ENCODE results near the gene TCHP. TPM values are rescaled to one million over a fixed set of nuclear protein-coding genes. Genes with fewer than 3 reads are reported as not detected.
A peak's percentile ranks its signal among the peaks of the same experiment; 100 is the strongest.

Gene TCHP
- total RNA-seq, 1 donor = 11.5 TPM

DNA sequence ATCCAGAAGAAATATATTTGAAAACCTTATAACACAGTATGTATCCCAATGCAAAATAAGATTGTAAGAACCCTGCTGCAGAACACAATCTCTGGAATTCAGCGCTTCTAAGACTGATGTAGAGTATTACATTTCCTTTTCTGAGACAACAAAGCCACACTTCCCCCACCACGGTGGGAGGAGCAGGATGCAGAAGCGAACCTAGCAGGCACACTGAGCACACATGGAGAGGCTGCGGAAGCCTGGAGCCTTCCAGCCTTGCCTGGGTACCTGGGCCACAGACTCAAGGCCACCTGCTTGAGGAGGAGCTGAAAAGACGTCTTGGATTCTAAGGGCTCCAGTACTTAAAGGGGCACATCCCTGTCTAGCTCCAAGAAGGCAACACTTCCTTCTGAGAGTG lies 46.4 kb downstream of the TCHP start:
- no peak for TF ChIP-seq CTCF (IDR thresholded peaks at IDR 0.05; ENCODE audit: insufficient read depth, low read length)
- H3K4me3 ChIP-seq (ENCODE audit: low read depth, low read length) = no peak overlapping the region
- DNase-seq (ENCODE audit: low read depth) = peak; percentile 29

DNA sequence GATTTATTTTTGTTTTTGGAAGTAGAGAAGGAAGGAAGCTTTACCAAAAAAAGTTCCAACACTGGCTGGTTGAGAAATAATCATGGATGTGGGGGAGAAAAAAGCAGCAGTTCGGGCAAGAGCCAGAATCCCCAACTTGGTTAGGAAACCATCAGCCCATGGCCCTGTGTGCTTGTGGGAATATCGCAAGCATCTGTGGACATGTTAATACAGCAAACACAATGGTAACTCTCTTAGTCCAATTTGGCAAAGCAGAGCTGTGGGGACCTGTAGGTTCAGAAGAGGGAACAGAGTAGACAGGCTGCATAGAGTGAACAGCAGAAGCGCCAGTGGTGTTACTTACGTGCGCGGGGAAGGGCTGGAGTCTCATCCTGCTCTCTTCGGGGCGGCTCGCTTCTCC lies 46.8 kb downstream of the TCHP start:
- no peak for TF ChIP-seq CTCF (IDR thresholded peaks at IDR 0.05; ENCODE audit: insufficient read depth, low read length)

GRCh38 chr12:109947521-109947920 lies 47.4 kb downstream of the TCHP start:
- no peak overlapping the region for H3K4me3 ChIP-seq (ENCODE audit: low read depth, low read length)
- no peak for TF ChIP-seq CTCF (IDR thresholded peaks at IDR 0.05; ENCODE audit: insufficient read depth, low read length)
- peak; percentile 79 for DNase-seq (ENCODE audit: low read depth)

More for the DNA sequence above, 46.8 kb downstream of the TCHP start:
- H3K4me3 ChIP-seq (ENCODE audit: low read depth, low read length) = no peak overlapping the region
- no peak for DNase-seq (ENCODE audit: low read depth)

DNA sequence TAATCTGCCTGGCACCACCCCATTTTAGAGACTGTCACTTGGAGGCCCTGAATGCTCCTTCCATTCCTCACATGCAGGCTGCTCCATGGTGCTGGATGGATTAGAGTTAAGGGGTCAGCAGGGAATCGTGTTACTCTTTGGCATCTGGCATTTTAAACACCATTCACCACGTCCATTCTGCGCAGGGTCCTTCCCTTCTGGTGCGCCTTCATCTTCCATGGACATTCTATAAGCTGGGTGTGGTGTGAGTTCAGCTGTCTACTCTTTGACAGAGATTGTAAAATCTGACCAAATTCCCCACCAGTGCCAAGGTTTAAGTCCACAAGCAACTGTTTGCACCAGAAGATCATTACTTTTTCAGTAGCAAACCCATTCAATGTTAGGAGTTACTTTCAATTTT lies 48.3 kb downstream of the TCHP start:
- TF ChIP-seq CTCF (IDR thresholded peaks at IDR 0.05; ENCODE audit: insufficient read depth, low read length) = no peak
- no peak overlapping the region for H3K4me3 ChIP-seq (ENCODE audit: low read depth, low read length)
- peak; percentile 37 for DNase-seq (ENCODE audit: low read depth)

- TF ChIP-seq CTCF (IDR thresholded peaks at IDR 0.05; ENCODE audit: insufficient read depth, low read length) = no peak
- peak; percentile 82 for DNase-seq (ENCODE audit: low read depth)
- H3K4me3 ChIP-seq (ENCODE audit: low read depth, low read length) = no peak overlapping the region
Observed at GRCh38 chr12:109949089-109949488, 49.0 kb downstream of the TCHP start.

DNA sequence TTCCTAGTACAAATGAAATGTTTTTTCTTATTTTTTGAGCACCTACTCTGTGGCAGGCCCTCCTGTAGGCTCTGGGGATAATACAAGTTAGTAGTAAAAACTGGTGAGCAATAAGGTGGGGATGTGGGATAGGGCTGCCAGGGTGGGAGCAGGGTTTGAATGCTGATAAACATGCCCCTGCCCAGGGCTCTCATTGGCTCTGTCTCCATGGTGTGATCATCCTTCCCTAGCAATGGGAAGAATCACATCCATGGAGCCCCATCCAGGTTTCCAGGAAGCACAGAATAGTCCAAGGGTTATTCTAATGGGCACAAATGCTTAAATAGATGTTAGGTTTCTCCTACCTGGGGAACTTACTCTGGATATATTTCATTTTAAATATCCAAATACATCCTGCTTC lies 50.6 kb downstream of the TCHP start:
- DNase-seq (ENCODE audit: low read depth) = peak; percentile 27
- TF ChIP-seq CTCF (IDR thresholded peaks at IDR 0.05; ENCODE audit: insufficient read depth, low read length) = no peak
- no peak overlapping the region for H3K4me3 ChIP-seq (ENCODE audit: low read depth, low read length)

DNA sequence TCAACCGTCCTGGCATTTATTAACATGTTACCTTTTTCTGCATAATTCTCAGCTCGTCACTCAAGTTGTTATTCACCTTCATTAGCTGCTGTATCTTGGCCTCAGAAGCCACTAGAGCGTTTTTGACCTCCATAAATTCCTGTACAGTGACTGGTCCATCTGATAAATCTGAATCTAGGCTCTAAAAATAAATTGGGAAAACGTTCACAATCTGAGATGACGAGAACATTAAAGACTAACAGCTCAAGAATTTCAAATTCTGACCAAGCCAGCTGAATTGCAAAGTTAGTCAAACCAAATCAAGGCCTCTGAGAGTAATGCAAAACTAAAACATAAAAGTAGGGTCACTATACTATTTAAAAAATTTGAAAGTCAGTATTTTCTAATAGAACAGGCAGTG lies 51.1 kb downstream of the TCHP start:
- no peak overlapping the region for H3K4me3 ChIP-seq (ENCODE audit: low read depth, low read length)
- DNase-seq (ENCODE audit: low read depth) = peak; percentile 95
- no peak for TF ChIP-seq CTCF (IDR thresholded peaks at IDR 0.05; ENCODE audit: insufficient read depth, low read length)
